GM08714 (cell line): ENCODE results near the gene CSNK1D.
A peak's percentile ranks its signal among the peaks of the same experiment; 100 is the strongest.

Experiments used
- H3K4me3 ChIP-seq: fragments of 200-500 bp; sonication (Bioruptor generic); 2 replicates; pipeline ENCODE4 v1.5.1; 2014; ENCODE audit warnings: mild to moderate bottlenecking, low read length, inconsistent platforms
- ZNF274 ChIP-seq: IDR thresholded peaks from 2 replicates; pipeline ENCODE4 v1.6.1; 2012; ENCODE audit warnings: mild to moderate bottlenecking, low read depth, low read length

CSNK1D gene

DNA sequence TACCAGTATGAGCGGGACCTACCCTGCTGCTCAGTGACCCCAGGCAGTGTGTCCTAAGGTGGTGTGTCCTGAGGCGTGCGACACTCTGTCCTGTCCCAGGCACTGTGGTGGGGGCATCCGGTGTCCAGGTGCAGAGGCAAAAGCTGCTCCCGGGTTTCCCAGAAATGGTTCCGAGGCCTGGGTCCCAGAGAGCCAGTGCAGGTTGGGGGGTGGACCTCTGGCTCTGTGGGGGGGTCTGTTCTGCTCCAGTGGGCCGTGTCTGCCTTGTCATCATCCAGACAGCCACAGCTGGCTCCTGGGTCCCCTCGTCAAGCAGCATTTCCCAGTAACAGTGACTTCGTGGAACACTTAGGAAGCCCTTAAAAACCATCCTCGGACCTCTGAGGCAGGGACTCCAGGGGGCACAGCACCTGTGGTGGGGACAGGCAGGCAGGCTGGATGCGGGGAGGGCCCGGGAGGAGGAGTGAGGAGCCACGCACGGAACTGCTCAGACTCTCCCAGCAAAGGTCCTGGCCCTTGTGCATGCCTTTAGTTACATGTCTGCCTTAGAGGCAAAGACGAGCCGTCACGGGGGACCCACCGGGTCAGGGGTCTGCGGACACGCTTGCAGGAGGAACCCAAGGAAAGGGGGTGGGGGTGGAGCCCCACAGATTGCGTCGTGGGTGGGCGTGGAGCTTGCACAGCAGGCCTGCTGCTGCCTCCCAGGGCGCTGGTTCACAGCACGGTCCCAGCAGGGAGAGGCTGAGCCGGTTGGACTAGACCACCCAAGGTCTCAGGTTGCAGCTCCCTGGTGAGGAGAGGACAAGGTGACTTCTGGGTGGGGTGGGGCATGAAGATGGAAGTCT lies 39.1 kb downstream of the CSNK1D start:
- H3K4me3 ChIP-seq = no peak overlapping the region

GRCh38 chr17:82232876-82233785 lies 40.4 kb downstream of the CSNK1D start:
- no peak overlapping the region for H3K4me3 ChIP-seq
- no peak for TF ChIP-seq ZNF274

More for the DNA sequence above, 39.1 kb downstream of the CSNK1D start:
- no peak for TF ChIP-seq ZNF274

- no peak overlapping the region for H3K4me3 ChIP-seq
- no peak for TF ChIP-seq ZNF274
Observed at GRCh38 chr17:82232322-82232820, 41.1 kb downstream of the CSNK1D start.

DNA sequence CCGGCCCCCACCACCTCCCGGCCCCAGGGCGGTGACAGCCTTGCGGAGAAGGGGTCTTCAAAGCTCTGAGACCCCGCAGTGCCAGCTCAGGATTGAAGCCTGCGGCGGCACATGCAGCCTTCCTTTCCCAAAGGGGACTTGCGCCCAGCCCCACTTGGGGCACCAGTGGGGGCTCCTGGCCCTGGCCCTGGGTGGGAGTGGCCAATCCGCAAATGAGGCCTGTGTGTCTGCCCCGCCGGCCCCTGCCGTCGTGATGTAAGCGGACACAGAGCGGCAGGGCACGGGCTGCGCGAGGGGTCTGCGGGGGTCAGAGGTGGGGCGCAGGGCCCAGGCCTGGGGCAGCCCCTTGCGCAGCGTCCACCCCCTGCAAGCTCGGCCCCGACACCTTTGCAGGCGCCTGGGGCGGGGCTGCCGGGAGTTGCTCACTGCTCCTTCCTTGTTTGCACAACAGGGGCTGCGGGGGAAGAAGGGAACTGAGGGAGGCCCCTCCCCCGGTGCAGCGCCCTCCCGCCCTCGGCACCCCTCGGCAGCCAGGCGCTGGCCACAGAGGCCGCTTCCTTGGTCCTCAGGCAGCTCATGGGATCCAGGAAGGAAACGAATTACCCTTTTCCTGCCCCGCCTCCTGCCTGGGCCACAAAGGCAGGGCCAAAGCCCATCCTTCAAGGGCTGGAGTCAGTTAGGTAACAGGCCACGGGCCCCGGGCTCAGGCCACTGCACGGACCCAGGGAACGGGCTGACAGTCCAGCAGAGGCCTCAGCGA lies 41.8 kb downstream of the CSNK1D start:
- TF ChIP-seq ZNF274 = no peak
- H3K4me3 ChIP-seq = peak overlapping the region; percentile 34; the same call in 1 of the 2 replicates

DNA sequence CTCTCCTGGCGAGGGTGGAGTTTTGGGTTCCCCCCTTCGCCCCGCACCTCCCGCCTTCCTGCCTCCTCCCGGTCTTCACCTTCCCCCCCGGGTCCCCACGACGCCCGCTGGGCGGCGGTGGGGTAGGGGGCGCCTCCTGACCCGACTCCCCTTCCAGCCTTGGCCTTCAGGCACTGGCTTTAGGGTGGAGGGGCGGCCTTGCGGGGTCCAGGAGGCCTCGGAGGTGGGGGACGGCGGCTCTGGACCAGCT lies 42.3 kb downstream of the CSNK1D start:
- H3K4me3 ChIP-seq = peak overlapping the region; percentile 34; the same call in 1 of the 2 replicates

GRCh38 chr17:82230609-82231311 lies 42.7 kb downstream of the CSNK1D start:
- peak overlapping the region; percentile 34; the same call in 1 of the 2 replicates for H3K4me3 ChIP-seq
- no peak for TF ChIP-seq ZNF274

More for the DNA sequence above, 42.3 kb downstream of the CSNK1D start:
- no peak for TF ChIP-seq ZNF274

GRCh38 chr17:82229698-82230608 lies 43.5 kb downstream of the CSNK1D start:
- TF ChIP-seq ZNF274 = no peak
- H3K4me3 ChIP-seq = peak overlapping the region; percentile 74; the same call in 1 of the 2 replicates

GRCh38 chr17:82228842-82229697 lies 44.4 kb downstream of the CSNK1D start, which contains the start of gene SLC16A3:
Gene SLC16A3, plus strand, starts transcription at chr17:82229042. Its CDS starts 6,967 bp downstream, at chr17:82236009.
- peak within 1 kb of the TSS; percentile 74; the same call in 1 of the 2 replicates for H3K4me3 ChIP-seq
- no peak for TF ChIP-seq ZNF274

- H3K4me3 ChIP-seq = peak overlapping the region; percentile 74; the same call in 1 of the 2 replicates
- TF ChIP-seq ZNF274 = no peak
Observed at GRCh38 chr17:82228278-82228841, 45.1 kb downstream of the CSNK1D start.

DNA sequence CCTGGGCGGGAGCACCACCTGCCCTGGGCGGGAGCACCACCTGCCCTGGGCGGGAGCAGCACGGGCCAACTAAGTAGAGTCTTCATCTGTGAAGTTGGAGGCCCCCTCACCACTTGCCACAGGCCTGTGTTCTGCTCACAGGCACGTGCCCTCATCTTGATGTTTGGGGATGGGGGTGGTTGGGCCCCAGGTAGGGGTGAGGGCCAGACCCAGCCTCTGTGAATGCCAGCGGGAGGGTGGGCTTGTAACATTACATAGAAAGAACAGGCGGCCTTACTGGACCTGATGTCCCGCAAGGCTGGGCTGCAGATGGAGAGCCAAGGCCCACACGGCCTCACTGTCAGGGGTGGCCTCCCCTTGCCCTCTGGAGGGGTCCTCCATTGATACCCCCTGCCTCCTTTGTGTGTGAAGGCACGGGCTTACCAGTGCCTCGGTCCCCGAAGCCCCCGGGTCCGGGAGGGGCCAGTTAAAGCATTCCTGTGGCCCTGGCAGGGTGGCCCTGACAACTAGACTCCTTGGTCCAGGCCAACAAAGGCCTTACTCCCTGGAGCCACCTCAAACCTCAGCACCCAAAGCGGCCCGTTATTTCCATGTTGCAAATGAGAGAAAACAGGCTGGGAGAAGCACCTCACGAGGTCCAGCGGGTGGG lies 45.7 kb downstream of the CSNK1D start:
- no peak for TF ChIP-seq ZNF274
- H3K4me3 ChIP-seq = peak overlapping the region; percentile 74; the same call in 1 of the 2 replicates
